Neural progenitor cell (in vitro differentiated cells): ENCODE results near the gene EDAR. TPM values are rescaled to one million over a fixed set of nuclear protein-coding genes. Genes with fewer than 3 reads are reported as not detected.

Experiments used
- DNase-seq: peaks from one replicate; pipeline ENCODE4 v3.0.0-alpha.2; 2016; ENCODE audit warnings: low spot score
- H2AFZ ChIP-seq: fragments of 200-600 bp; sonication (generic); replicated peaks from 2 replicates; pipeline ENCODE4 v1.6.1; 2016; ENCODE audit warnings: antibody characterized with exemption
- H3F3A ChIP-seq: fragments of 200-600 bp; sonication (generic); 2 replicates; pipeline ENCODE4 v1.6.1; 2016; ENCODE audit warnings: antibody characterized with exemption, low read depth
- H3K27ac ChIP-seq: fragments of 200-600 bp; sonication (generic); 2 replicates; pipeline ENCODE4 v1.5.1; 2016; ENCODE audit warnings: mild to moderate bottlenecking
- H3K27me3 ChIP-seq: fragments of 200-600 bp; sonication (generic); 2 replicates; pipeline ENCODE4 v1.6.1; 2016; ENCODE audit warnings: mild to moderate bottlenecking, moderate library complexity
- H3K36me3 ChIP-seq: fragments of 200-600 bp; sonication (generic); 2 replicates; pipeline ENCODE4 v1.5.1; 2016
- H3K4me1 ChIP-seq: fragments of 200-600 bp; sonication (generic); 2 replicates; pipeline ENCODE4 v1.6.1; 2016; ENCODE audit warnings: mixed run types
- H3K4me2 ChIP-seq: fragments of 200-600 bp; sonication (generic); 2 replicates; pipeline ENCODE4 v1.6.1; 2016
- H3K4me3 ChIP-seq: fragments of 200-600 bp; sonication (generic); 2 replicates; pipeline ENCODE4 v1.5.1; 2016
- H3K79me2 ChIP-seq: fragments of 200-600 bp; sonication (generic); 2 replicates; pipeline ENCODE4 v1.6.1; 2016; ENCODE audit warnings: low read depth
- H3K9ac ChIP-seq: fragments of 200-600 bp; sonication (generic); 2 replicates; pipeline ENCODE4 v1.6.1; 2016
- H3K9me3 ChIP-seq: fragments of 200-600 bp; sonication (generic); 2 replicates; pipeline ENCODE4 v1.5.1; 2016; ENCODE audit warnings: low read depth
- H4K20me1 ChIP-seq: fragments of 200-600 bp; sonication (generic); 2 replicates; pipeline ENCODE4 v1.6.1; 2016; ENCODE audit warnings: low read depth
- H3K27ac Mint-ChIP-seq: 3 replicates; pipeline ENCODE4 v1.8.0; 2021; ENCODE audit warnings: mixed read lengths
- H3K27me3 Mint-ChIP-seq: 2 replicates; pipeline ENCODE4 v1.8.0; 2022; ENCODE audit warnings: low read depth, mild to moderate bottlenecking, inconsistent platforms, moderate library complexity, mixed read lengths; ENCODE audit not compliant: insufficient read depth
- H3K36me3 Mint-ChIP-seq: 3 replicates; pipeline ENCODE4 v1.8.0; 2021; ENCODE audit warnings: mixed read lengths
- H3K4me1 Mint-ChIP-seq: 3 replicates; pipeline ENCODE4 v1.8.0; 2021; ENCODE audit warnings: mixed read lengths
- H3K4me3 Mint-ChIP-seq: 3 replicates; pipeline ENCODE4 v1.8.0; 2021; ENCODE audit warnings: mild to moderate bottlenecking, moderate library complexity, mixed read lengths
- H3K9me3 Mint-ChIP-seq: 3 replicates; pipeline ENCODE4 v1.8.0; 2020; ENCODE audit warnings: mixed read lengths
- CTCF ChIP-seq: fragments of 200-600 bp; sonication (generic); IDR thresholded peaks from 2 replicates; pipeline ENCODE4 v1.5.1; 2017; ENCODE audit warnings: antibody characterized with exemption, mild to moderate bottlenecking
- EZH2 ChIP-seq: fragments of 200-600 bp; sonication (generic); IDR thresholded peaks from 2 replicates; pipeline ENCODE4 v1.6.1; 2017; ENCODE audit warnings: antibody characterized with exemption, mild to moderate bottlenecking, moderate library complexity
- EZH2phosphoT487 ChIP-seq: fragments of 200-600 bp; sonication (generic); IDR thresholded peaks from 2 replicates; pipeline ENCODE4 v1.6.1; 2017; ENCODE audit warnings: antibody characterized with exemption
- total RNA-seq: library from RNA; depleted of rRNA; stranded (reverse); fragments of >200 nt; gene quantifications from 2 replicates; pipeline ENCODE4 v1.2.3, GENCODE V29; 2015; ENCODE audit warnings: low replicate concordance

EDAR gene
- total RNA-seq, 1 donor from 2014 or later: not detected

GRCh38 chr2:109006971-109007370, 18.0 kb upstream of the EDAR start:
- Histone ChIP-seq H3K36me3 (no peaks in the 10 kb centered on the region), H3K4me3 (no peak overlapping the region), H3K27me3 (no peaks in the 10 kb centered on the region), H3K9me3 (no peaks in the 10 kb centered on the region), H2AFZ (no peak overlapping the region), H4K20me1 (no peaks in the 10 kb centered on the region), H3F3A (no peaks in the 10 kb centered on the region), H3K27ac (no peak overlapping the region), H3K4me1 (no peaks in the 10 kb centered on the region), H3K79me2 (no peaks in the 10 kb centered on the region), H3K9ac (no peak overlapping the region), H3K4me2 (no peak overlapping the region)
- Mint-ChIP-seq H3K9me3 (peaks cover 2% of the 10 kb centered on the region), H3K27ac (no peak overlapping the region), H3K27me3 (peaks cover 4% of the 10 kb centered on the region), H3K4me3 (no peak overlapping the region), H3K36me3 (no peaks in the 10 kb centered on the region), H3K4me1 (peaks cover 8% of the 10 kb centered on the region)
- TF ChIP-seq EZH2 (no peak), CTCF (no peak), EZH2phosphoT487 (no peak)
- no peak for DNase-seq

- Histone ChIP-seq H3K4me1 (no peaks in the 10 kb centered on the region), H3K9ac (no peak overlapping the region), H4K20me1 (no peaks in the 10 kb centered on the region), H3K36me3 (no peaks in the 10 kb centered on the region), H3K4me2 (no peak overlapping the region), H3F3A (no peaks in the 10 kb centered on the region), H3K27me3 (no peaks in the 10 kb centered on the region), H3K4me3 (no peak overlapping the region), H3K27ac (no peak overlapping the region), H3K9me3 (no peaks in the 10 kb centered on the region), H2AFZ (no peak overlapping the region), H3K79me2 (no peaks in the 10 kb centered on the region)
- Mint-ChIP-seq H3K9me3 (no peaks in the 10 kb centered on the region), H3K4me1 (peaks cover 10% of the 10 kb centered on the region), H3K36me3 (no peaks in the 10 kb centered on the region), H3K4me3 (no peak overlapping the region), H3K27ac (no peak overlapping the region), H3K27me3 (peaks cover 4% of the 10 kb centered on the region)
- DNase-seq: no peak
- TF ChIP-seq EZH2 (no peak), EZH2phosphoT487 (no peak), CTCF (no peak)
Measured at GRCh38 chr2:109005686-109006204, 16.7 kb upstream of the EDAR start.

GRCh38 chr2:109001201-109001600, 12.2 kb upstream of the EDAR start:
- DNase-seq: no peak
- Histone ChIP-seq H3K4me2 (no peak overlapping the region), H3F3A (no peaks in the 10 kb centered on the region), H2AFZ (no peak overlapping the region), H3K4me3 (no peak overlapping the region), H3K79me2 (no peaks in the 10 kb centered on the region), H4K20me1 (no peaks in the 10 kb centered on the region), H3K27me3 (no peaks in the 10 kb centered on the region), H3K9ac (no peak overlapping the region), H3K9me3 (no peaks in the 10 kb centered on the region), H3K4me1 (no peaks in the 10 kb centered on the region), H3K27ac (no peak overlapping the region), H3K36me3 (no peaks in the 10 kb centered on the region)
- Mint-ChIP-seq H3K4me1 (peaks cover 20% of the 10 kb centered on the region), H3K4me3 (no peak overlapping the region), H3K27ac (no peak overlapping the region), H3K36me3 (no peaks in the 10 kb centered on the region), H3K27me3 (peaks cover 5% of the 10 kb centered on the region), H3K9me3 (no peaks in the 10 kb centered on the region)
- no peak for TF ChIP-seq CTCF
- TF ChIP-seq EZH2: no peak
- no peak for TF ChIP-seq EZH2phosphoT487
